Neural cell (in vitro differentiated cells): ENCODE results near the gene PHF21A.

Source experiments
- CTCF ChIP-seq: fragments of 450-650 bp; IDR thresholded peaks from 2 replicates; pipeline ENCODE4 v1.5.1; 2014; ENCODE audit warnings: antibody characterized with exemption, mild to moderate bottlenecking, moderate library complexity; ENCODE audit not compliant: poor library complexity, severe bottlenecking
- EZH2 ChIP-seq: fragments of 200-600, 300-800 bp; shearing (Covaris generic), sonication (generic); IDR thresholded peaks from 2 replicates; pipeline ENCODE4 v1.6.1; 2014; ENCODE audit warnings: antibody characterized with exemption, low read length, borderline replicate concordance, mild to moderate bottlenecking; ENCODE audit not compliant: insufficient read depth, poor library complexity, severe bottlenecking
- POLR2AphosphoS5 ChIP-seq: IDR thresholded peaks from 2 replicates; pipeline ENCODE4 v1.6.1; 2012

- TF ChIP-seq CTCF (no peak), POLR2AphosphoS5 (no peak), EZH2 (no peak)
Observed at GRCh38 chr11:45961751-45962240, 159.5 kb downstream of the PHF21A start.
